C1 segment of cervical spinal cord (tissue), 14 donors: Measurements from ENCODE around the gene MDGA2.

Experiments used
- DNase-seq, 14 donors: peaks; one replicate each; lab custom pipeline; 2025; lab: John Stamatoyannopoulos, UW

MDGA2 gene

GRCh38 chr14:47675466-47676314 is at the start of gene MDGA2:
MDGA2 (minus strand) TSS chr14:47675605.
- peak in 9 of 14 donors; percentile 37 to 76 (median 59) for DNase-seq

- no peak for DNase-seq
Measured at GRCh38 chr14:47722929-47723693, 47.7 kb upstream of the MDGA2 start.

DNA sequence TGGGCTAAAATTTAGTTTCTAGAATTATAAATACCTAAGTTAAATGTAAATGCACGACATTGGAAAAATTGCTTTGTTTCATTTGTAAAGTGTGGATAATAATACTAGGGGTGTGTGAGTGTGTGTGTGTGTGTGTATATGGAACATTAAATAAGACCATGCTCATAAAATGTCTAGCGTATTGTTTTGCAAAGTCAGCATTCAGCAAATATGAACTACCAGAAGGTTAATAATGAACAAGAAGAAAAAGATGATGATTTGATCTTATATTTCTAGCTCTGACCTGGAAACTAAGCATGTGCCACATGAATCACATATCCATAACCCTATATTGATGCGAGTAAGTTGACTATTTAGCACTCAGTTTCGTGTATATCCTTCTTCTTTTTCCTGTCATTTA is 44.9 kb upstream of the MDGA2 start:
- no peak for DNase-seq

DNA sequence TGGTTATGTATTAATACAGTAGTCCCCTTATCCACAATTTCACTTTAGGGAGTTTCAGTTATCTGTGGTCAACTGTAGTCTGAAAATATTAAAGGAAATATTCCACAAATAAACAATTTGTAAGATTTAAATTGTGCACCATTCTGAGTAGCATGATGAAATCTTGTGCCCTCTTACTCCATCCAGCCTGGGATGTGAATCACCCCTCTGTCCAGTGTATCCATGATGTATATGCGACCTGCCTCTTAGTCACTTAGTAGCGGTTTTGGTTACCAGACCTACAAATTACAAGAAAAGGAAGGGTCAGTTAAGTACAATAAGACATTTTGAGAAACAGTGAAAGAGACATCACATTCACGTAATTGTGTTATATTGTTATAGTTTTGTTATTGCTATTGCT is 39.9 kb upstream of the MDGA2 start:
- no peak for DNase-seq

DNA sequence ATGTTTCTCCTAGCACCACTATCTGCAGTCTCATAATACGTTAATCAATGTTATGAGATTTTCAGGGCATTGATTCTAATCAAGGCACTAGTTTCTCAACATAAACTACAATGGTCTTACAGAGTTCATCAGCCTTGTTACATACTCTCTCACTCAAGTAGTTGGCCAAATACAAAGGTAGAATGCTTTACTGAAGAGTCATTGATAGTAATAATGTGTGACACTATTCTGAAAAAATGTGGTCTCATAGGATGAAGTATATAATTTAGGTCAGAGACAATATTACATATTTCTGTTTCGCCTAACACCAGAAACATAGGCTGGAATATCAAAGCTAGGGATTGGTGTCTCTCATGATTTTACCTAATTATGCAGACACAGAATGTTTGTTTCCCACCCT is 35.2 kb upstream of the MDGA2 start:
- no peak for DNase-seq

DNA sequence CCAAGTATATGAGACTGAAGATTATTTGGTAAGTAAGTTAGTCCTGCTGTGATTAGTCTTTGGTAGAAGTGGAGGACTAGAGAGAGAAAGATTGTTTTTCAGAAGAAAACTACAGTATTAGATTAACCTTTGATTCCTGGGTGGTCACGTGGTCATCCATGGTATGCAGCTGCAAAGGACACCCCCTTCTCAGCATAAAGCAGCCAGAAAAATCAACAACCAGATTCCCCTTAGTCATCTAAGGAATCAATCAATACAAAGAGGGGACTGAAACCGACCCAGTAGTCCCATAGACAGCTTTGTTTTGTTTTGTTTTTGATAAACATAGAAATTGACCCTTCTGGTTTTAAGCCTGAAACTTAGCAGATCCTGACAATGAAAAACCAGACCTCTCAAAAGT is 30.3 kb upstream of the MDGA2 start:
- DNase-seq, result no peak

- DNase-seq, result no peak
Measured at GRCh38 chr14:47691829-47692228, 16.4 kb upstream of the MDGA2 start.

DNA sequence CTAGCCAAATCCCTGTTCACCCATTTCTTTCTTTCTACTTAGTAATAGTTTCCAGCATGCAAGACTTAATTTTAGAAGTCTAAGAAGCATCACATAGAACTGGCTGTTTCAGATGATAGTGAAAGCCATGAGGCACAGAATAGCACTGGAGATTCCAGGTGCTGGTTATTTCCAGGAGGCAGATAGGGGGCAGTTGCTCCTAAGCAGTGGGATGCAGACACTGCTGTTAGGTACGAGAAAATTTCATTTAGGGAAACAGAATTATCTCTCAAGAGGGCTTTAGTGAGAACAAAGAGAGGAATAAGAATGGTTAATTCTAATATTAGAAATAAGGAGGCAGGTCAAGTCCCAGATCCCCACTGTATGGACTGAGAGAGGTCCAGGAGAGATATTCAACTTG is 3.6 kb upstream of the MDGA2 start:
- no peak for DNase-seq

- no peak for DNase-seq
Measured at GRCh38 chr14:47678157-47678556, 2.8 kb upstream of the MDGA2 start.

- DNase-seq, result peak in 1 of 14 donors; percentile 60
Measured at GRCh38 chr14:47676315-47676617, 861 bp upstream of the MDGA2 start.

DNA sequence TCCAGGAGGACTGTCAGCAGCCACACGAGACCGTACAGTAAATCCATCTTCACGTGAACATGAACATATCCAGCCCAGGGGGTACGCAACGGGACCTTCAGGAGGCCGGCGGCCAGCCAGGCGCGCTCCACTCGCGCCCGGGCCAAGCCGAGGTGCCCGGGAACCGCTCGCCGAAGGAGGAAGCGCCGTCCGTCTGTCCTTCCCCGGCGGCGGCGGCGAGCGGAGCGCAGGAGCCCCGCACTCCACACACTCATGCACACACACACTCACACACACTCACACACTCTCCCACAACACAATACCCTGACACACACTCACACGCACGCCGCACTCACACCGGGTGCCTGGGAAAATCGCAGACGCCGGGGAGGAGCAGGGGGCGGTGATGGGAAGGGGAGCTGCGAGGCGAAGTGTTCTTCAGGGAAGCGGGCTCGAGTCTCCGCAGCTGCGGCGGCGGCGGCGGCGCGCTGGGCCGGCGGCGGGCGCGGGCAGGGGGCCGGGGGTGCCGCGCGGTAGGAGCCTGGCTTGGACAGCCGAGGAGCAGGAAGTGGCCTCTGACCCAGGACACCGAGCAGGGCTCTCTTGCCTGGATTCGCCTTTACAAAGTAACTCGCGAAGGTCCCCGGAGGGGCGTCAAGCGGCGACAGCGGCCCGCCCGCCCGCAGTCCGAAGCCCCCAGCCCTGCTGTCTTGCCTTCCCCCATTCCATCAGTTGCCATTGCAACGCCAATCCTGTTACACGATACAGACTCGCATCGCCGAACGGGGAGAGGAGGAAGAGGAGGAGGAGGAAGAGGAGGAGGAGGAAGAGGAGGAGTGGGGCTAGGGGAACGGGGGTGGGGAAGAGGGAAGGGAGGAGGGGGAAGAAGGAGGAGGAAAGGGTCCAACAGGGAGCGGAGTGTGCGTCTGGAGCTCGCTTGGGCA is 601 bp downstream of the MDGA2 start:
- DNase-seq, result peak in 6 of 14 donors; percentile 34 to 78 (median 54)

GRCh38 chr14:47674148-47674542 is 1.3 kb downstream of the MDGA2 start:
- peak in 6 of 14 donors; percentile 46 to 78 (median 62) for DNase-seq

DNA sequence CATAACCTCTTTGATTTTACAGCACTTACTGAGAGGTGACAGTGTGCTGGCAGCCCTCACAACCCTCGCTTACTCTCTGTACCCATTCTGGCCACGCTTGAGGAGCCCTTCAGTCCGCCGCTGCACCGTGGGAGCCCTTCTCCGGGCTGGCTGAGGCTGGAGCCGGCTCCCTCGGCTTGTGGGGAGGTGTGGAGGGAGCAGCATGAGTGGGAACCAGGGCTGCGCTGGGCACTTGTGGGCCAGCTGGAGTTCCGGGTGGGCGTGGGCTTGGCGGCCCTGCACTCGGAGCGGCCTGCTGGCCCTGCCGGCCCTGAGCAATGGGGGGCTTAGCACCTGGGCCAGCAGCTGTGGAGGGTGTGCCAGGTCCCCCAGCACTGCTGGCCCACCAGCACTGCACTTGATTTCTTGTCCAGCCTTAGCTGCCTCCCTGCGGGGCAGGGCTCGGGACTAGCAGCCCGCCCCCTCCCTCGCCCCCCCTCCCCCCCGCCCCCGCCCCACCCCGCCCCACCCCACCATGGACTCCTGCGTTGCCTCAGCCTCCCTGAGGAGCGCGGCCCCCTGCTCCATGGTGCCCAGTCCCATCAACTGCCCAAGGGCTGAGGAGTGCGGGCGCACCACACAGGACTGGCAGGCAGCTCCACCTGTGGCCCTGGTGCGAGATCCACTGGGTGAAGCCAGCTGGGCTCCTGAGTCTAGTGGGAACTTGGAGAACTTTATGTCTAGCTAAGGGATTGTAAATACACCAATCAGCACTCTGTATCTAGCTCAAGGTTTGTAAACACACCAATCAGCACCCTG is 9.9 kb downstream of the MDGA2 start:
- no peak for DNase-seq

GRCh38 chr14:47662466-47662865 is 12.9 kb downstream of the MDGA2 start:
- DNase-seq, result no peak

DNA sequence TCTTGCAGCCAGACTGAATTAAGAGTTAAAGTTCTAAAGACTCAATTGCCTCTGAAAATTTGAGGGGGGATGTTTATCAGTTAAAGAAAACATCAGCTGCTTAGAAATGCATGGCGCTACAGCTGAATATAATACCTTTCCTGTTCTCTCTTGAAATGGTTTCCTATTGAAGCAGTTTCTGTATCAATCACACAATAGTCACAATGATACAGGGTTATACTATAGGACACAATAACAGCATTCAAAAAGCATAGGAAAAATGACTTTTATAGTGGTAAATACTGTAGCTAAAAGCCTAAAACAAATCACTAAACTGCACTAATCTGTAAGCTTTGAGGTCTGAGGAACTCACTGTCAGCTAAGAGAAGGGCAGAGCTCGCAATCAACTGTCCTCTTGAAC is 15.2 kb downstream of the MDGA2 start:
- no peak for DNase-seq

DNA sequence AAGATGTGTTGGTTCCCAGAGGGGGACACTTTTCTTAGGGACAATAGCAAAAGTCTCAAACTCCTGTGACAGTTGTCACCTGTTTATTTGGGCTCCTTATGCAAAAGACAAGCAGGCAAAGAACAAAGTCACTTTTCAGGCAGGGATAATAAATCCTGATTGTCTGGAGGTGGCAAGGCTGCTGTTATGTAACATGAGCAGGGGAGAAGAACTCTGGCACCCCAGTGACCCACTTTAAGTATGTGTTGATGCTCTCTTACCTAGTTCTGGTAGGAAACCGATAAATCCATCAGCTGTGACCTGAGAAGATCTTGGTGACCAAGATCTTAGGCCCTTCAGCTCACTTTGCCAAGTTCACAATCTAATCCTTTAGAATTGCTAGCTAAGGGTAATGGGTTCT is 17.4 kb downstream of the MDGA2 start:
- no peak for DNase-seq

GRCh38 chr14:47657143-47657542 is 18.3 kb downstream of the MDGA2 start:
- DNase-seq, result no peak

GRCh38 chr14:47651337-47651736 is 24.1 kb downstream of the MDGA2 start:
- DNase-seq, result no peak

DNA sequence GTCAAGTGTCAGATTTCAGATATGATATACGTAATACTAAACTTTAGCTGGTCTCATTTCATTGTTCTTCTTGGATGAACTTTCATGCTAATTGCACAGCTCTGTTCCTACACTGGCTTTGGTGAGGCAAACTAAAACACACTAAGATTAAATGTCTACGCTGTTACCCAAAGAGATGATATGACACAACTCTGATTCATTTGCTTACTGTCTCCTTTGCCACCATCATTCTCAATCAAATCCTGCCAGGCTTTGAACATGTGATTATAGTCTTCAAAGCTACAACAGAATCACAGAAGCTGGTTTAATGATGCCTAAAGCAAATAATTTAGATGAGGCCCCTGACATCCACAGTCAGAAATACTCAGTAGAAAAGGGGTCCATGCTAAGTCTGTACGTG is 37.7 kb downstream of the MDGA2 start:
- DNase-seq, result no peak

- DNase-seq, result no peak
Measured at GRCh38 chr14:47626151-47627035, 49.0 kb downstream of the MDGA2 start.
